ACC112 (cell line): ENCODE measurements around the gene WFDC12.
"Not testable (repeated sequence)": the region's sequence is repeated elsewhere in the genome, so short reads cannot be mapped to it uniquely, and the experiment has no call there.

Source experiments
- H2AFZ ChIP-seq: fragments of 200-600 bp; sonication (generic); one replicate; pipeline ENCODE4 v1.6.0; 2017; ENCODE audit warnings: antibody characterized with exemption, low read length; ENCODE audit not compliant: unreplicated experiment
- H3K27ac ChIP-seq: fragments of 200-600 bp; sonication (generic); 2 replicates; pipeline ENCODE4 v1.5.1; 2014; ENCODE audit warnings: low read depth, mild to moderate bottlenecking, antibody characterized with exemption, low read length, moderate library complexity
- H3K27me3 ChIP-seq: fragments of 200-600 bp; sonication (generic); 2 replicates; pipeline ENCODE4 v1.6.1; 2014; ENCODE audit warnings: mild to moderate bottlenecking, antibody characterized with exemption, low read length, moderate library complexity, mixed read lengths; ENCODE audit not compliant: insufficient read depth
- H3K36me3 ChIP-seq: fragments of 200-600 bp; sonication (generic); 2 replicates; pipeline ENCODE4 v1.6.1; 2016; ENCODE audit warnings: mild to moderate bottlenecking, antibody characterized with exemption, low read length, moderate library complexity, mixed read lengths; ENCODE audit not compliant: insufficient read depth
- H3K4me1 ChIP-seq: fragments of 200-600 bp; sonication (generic); one replicate; pipeline ENCODE4 v1.6.1; 2016; ENCODE audit warnings: low read length, mixed read lengths; ENCODE audit not compliant: insufficient read depth, unreplicated experiment, control insufficient read depth
- H3K4me3 ChIP-seq: fragments of 200-600 bp; sonication (generic); 2 replicates; pipeline ENCODE4 v1.5.1; 2014; ENCODE audit warnings: mild to moderate bottlenecking, low read depth, low read length
- H3K79me2 ChIP-seq: fragments of 200-600 bp; sonication (generic); one replicate; pipeline ENCODE4 v1.6.0; 2016; ENCODE audit warnings: low read length; ENCODE audit not compliant: control insufficient read depth, unreplicated experiment, insufficient read depth

The WFDC12 gene

GRCh38 chr20:45124365-45124764 is at the start of gene WFDC12:
TSS of gene WFDC12 (minus strand) at chr20:45124465. CDS start at chr20:45124447, 18 bp downstream.
- H3K27me3 ChIP-seq: peaks cover 76% of the 10 kb centered on the region
- no peaks in the 10 kb centered on the region for H3K4me1 ChIP-seq
- H3K36me3 ChIP-seq: no peaks in the 10 kb centered on the region
- H3K4me3 ChIP-seq: no peak within 1 kb of the TSS
- H3K27ac ChIP-seq: no peak within 1 kb of the TSS
- H3K79me2 ChIP-seq: no peaks in the 10 kb centered on the region
- H2AFZ ChIP-seq: no peak within 1 kb of the TSS

GRCh38 chr20:45173522-45173921 is 49.3 kb upstream of the WFDC12 start:
- Histone ChIP-seq H2AFZ (no peak overlapping the region), H3K79me2 (no peaks in the 10 kb centered on the region), H3K4me3 (no peak overlapping the region), H3K27ac (no peak overlapping the region), H3K36me3 (no peaks in the 10 kb centered on the region), H3K4me1 (no peaks in the 10 kb centered on the region), H3K27me3 (peaks cover 54% of the 10 kb centered on the region)

- Histone ChIP-seq H3K27ac (no peak overlapping the region), H3K27me3 (peaks cover 59% of the 10 kb centered on the region), H3K79me2 (no peaks in the 10 kb centered on the region), H3K4me3 (no peak overlapping the region), H3K36me3 (no peaks in the 10 kb centered on the region), H2AFZ (no peak overlapping the region), H3K4me1 (no peaks in the 10 kb centered on the region)
These were observed 40.6 kb upstream of the WFDC12 start for GRCh38 chr20:45164906-45165305.

- Histone ChIP-seq H2AFZ (no peak overlapping the region), H3K27ac (no peak overlapping the region), H3K4me1 (no peaks in the 10 kb centered on the region), H3K79me2 (no peaks in the 10 kb centered on the region), H3K36me3 (no peaks in the 10 kb centered on the region), H3K27me3 (peaks cover 52% of the 10 kb centered on the region), H3K4me3 (no peak overlapping the region)
These were observed 39.0 kb upstream of the WFDC12 start for GRCh38 chr20:45163083-45163803.

GRCh38 chr20:45157962-45158361 is 33.7 kb upstream of the WFDC12 start:
- H2AFZ ChIP-seq: no peak overlapping the region
- no peak overlapping the region for H3K4me3 ChIP-seq
- H3K27ac ChIP-seq: no peak overlapping the region
- peaks cover 7% of the 10 kb centered on the region for H3K4me1 ChIP-seq
- no peaks in the 10 kb centered on the region for H3K79me2 ChIP-seq
- H3K27me3 ChIP-seq: peaks cover 26% of the 10 kb centered on the region
- no peaks in the 10 kb centered on the region for H3K36me3 ChIP-seq

- H3K27ac ChIP-seq: no peak overlapping the region
- H3K4me1 ChIP-seq: peaks cover 7% of the 10 kb centered on the region
- H3K27me3 ChIP-seq: peaks cover 35% of the 10 kb centered on the region
- H3K36me3 ChIP-seq: no peaks in the 10 kb centered on the region
- no peak overlapping the region for H3K4me3 ChIP-seq
- no peaks in the 10 kb centered on the region for H3K79me2 ChIP-seq
- H2AFZ ChIP-seq: no peak overlapping the region
These were observed 32.4 kb upstream of the WFDC12 start for GRCh38 chr20:45156713-45157112.

GRCh38 chr20:45154794-45155193 is 30.5 kb upstream of the WFDC12 start:
- H3K79me2 ChIP-seq, H3K27ac ChIP-seq, H3K4me3 ChIP-seq, H3K4me1 ChIP-seq, H2AFZ ChIP-seq, H3K36me3 ChIP-seq: not testable (repeated sequence)
- H3K27me3 ChIP-seq: peaks cover 52% of the 10 kb centered on the region

- peaks cover 7% of the 10 kb centered on the region for H3K4me1 ChIP-seq
- H3K79me2 ChIP-seq: no peaks in the 10 kb centered on the region
- no peak overlapping the region for H2AFZ ChIP-seq
- peaks cover 55% of the 10 kb centered on the region for H3K27me3 ChIP-seq
- H3K4me3 ChIP-seq: no peak overlapping the region
- H3K36me3 ChIP-seq: no peaks in the 10 kb centered on the region
- H3K27ac ChIP-seq: no peak overlapping the region
These were observed 29.9 kb upstream of the WFDC12 start for GRCh38 chr20:45154183-45154582.

- no peaks in the 10 kb centered on the region for H3K36me3 ChIP-seq
- no peaks in the 10 kb centered on the region for H3K79me2 ChIP-seq
- no peak overlapping the region for H3K27ac ChIP-seq
- H3K4me3 ChIP-seq: no peak overlapping the region
- H3K27me3 ChIP-seq: peaks cover 57% of the 10 kb centered on the region
- no peak overlapping the region for H2AFZ ChIP-seq
- H3K4me1 ChIP-seq: peaks cover 7% of the 10 kb centered on the region
These were observed 29.5 kb upstream of the WFDC12 start for GRCh38 chr20:45153752-45154151.

GRCh38 chr20:45153147-45153546 is 28.9 kb upstream of the WFDC12 start:
- Histone ChIP-seq H3K27me3 (peaks cover 61% of the 10 kb centered on the region), H3K4me3 (no peak overlapping the region), H3K36me3 (no peaks in the 10 kb centered on the region), H3K27ac (no peak overlapping the region), H3K79me2 (no peaks in the 10 kb centered on the region), H3K4me1 (peaks cover 7% of the 10 kb centered on the region), H2AFZ (no peak overlapping the region)

- peaks cover 1% of the 10 kb centered on the region for H3K4me1 ChIP-seq
- no peaks in the 10 kb centered on the region for H3K36me3 ChIP-seq
- H3K79me2 ChIP-seq: no peaks in the 10 kb centered on the region
- no peak overlapping the region for H2AFZ ChIP-seq
- H3K27me3 ChIP-seq: peaks cover 67% of the 10 kb centered on the region
- no peak overlapping the region for H3K27ac ChIP-seq
- H3K4me3 ChIP-seq: no peak overlapping the region
These were observed 28.1 kb upstream of the WFDC12 start for GRCh38 chr20:45152405-45152804.
